GM18499 (cell line): ENCODE results near the gene PTRH1.

ENCODE experiments used
- ATAC-seq: cut with Tn5 transposase; IDR thresholded peaks from one replicate; pipeline ENCODE4 v1.9.1; 2021; ENCODE audit warnings: moderate number of reproducible peaks; ENCODE audit not compliant: insufficient read depth, unreplicated experiment

PTRH1 gene

DNA sequence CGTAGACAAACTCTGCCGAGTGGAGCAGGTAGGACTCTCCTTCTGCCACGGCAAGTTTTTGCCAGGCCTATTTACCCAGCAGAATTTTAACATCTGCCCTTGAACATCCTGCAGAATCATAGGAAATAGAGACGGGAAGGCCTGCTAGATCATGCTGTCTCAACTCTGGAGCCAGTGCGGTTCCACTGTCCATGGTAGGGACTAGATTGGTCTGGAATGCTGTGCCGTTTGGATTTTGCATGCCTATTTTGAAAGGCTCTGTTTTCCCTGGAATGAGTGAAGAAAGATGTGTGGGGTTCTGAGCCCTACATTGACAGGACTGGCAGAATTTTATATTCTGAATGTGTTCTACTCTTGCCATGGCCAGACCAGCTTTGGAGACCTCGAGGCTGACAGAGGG is 42.2 kb downstream of the PTRH1 start:
- no peak for ATAC-seq

DNA sequence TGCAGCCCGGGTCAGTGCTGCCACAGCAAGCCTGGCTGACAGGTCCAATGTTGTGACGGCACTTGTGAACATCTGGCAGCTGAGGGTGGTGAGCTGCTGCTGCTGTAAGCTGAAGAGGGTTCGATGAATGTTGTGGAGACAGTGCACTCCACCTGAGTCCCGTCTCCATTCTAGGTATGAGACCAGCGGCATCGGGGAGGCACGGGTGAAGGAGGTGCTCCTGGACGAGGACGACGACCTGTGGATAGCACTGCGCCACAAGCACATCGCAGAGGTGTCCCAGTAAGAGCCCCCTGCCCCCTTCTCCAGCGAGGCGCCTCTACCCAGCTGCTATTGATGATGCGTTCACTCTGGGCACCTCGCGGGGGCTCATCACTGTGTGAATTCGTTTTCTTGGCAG is 47.6 kb downstream of the PTRH1 start:
- ATAC-seq: no peak

DNA sequence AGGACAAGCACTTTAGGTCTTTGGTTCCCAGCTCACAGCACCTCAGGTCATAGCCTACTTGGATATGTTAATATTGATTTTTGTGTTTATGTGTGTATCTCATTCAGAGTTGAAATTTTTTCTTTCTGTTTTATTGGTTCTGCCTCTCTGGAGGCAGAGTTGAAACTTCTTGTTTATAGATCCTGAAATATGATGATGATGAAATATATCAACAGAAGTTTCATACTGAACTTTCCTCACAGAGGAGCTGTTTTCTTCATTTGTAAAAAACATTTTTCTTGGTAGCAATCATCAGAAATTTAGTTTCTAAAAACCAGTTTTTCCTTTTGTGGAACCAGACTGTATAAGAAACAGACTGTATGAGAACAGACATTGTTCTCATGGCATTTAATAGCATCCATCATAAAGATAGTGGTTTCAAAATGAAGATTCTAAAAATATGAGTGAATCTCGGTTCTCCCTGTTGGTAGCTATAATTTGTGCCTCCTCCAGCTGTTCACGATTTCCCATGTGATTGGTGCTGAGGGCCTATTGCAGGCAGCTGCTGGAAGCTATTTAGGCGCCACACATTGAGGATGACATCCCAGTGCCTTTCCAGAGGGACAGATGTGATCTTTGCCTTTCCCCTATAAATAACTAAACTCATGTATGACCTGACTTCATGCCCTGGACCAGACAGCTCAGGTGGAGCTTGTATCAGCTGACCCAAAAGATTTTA is 48.2 kb downstream of the PTRH1 start:
- ATAC-seq: no peak

DNA sequence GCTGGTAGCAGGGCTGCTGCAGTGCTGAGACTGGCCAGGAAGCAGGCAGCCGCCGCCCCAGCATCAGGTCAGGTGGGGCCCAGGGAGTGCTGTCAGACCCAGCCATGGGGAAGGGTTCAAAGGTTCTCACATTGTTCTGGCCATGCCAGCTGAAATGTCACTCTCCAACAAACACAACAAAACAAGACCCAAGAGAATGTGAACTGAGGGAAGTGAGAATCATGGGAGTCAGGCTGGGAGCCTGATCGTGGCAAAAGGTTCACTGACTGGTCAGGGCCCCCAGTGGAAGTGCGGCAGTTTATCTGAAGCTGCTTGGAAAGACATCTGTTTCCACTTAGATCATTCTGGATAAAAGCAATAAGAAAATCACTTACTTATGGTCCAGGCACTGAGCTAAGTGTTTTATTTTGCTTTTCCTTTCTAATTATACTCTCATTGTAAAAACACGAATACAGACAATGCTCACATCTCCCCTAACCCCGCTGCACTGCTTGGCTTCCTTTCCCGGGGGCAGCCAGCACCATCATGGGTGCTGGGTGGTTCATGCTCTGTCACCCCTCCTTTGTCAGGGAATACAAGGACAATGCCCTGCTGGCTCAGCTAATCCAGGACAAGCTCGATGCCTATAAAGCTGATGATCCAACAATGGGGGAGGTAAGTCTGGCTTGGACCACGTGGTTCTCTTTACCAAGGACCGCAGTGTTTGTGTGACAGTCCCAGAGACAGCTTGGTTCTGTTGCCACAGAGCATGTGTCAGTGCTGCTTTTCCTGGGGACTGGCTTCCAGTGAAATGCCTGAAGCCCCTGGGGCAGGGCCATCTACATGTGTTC is 50.6 kb downstream of the PTRH1 start:
- no peak for ATAC-seq

DNA sequence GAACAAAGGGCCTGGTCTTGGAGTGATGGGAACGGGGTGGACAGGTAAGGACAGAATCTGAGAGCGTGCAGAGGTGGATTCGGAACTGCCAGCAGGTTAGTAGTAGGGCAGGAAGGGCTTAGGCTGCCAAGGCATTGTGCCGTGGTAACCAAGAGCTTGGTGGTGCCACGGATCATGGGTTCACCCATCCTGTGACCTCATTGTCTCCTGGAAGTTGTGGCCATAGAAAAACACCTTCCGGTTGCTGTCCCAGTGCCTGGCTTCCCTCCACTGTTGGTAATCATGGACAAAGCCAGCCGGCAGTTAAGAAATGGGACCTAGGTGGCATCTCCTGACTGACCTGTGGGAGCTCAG is 51.2 kb downstream of the PTRH1 start:
- ATAC-seq: no peak
